C4-2B (cell line): ENCODE measurements around the gene RCN1.

Experiments
- H3K27ac ChIP-seq: fragments of 450-650 bp; 2 replicates; pipeline ENCODE4 v1.5.1; 2017
- ZFX ChIP-seq: fragments of 450-650 bp; IDR thresholded peaks from 2 replicates; pipeline ENCODE4 v1.6.1; 2017
- TF ChIP-seq, protein P1 (sequence below): fragments of 450-650 bp; conservative IDR thresholded peaks from 2 replicates; pipeline ENCODE4 v1.5.1; 2017; ENCODE audit warnings: mild to moderate bottlenecking

The RCN1 gene

DNA sequence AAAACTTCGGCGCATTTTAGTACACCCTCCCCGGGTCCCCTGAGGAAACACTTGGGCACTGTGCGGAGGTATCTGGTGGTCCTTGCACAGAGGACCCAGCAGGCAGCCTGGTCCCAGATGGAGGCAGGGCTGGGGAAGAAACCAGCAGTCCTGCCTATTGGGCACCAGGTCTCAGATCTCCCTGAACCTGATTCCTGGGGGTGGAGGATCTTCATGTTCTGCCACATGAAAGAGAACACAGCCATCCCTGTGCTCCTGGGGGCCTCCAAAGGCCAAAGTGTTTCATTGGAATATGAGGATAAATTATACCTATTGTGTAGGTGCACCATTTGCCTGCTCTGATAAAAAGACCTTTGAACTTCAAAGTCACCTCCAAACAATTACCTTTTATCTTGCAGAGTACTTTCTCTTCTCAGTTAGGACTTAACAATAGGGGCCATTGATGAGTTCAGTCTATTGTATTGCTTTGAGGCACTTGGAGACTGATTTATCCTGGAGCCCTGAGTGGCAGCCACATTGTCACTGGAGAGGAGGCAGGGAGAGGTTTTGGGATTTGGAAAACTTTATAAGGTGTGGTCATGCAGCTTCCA is 1.8 kb downstream of the RCN1 start:
- no peak for TF ChIP-seq ZFX
- TF ChIP-seq, protein P1, sequence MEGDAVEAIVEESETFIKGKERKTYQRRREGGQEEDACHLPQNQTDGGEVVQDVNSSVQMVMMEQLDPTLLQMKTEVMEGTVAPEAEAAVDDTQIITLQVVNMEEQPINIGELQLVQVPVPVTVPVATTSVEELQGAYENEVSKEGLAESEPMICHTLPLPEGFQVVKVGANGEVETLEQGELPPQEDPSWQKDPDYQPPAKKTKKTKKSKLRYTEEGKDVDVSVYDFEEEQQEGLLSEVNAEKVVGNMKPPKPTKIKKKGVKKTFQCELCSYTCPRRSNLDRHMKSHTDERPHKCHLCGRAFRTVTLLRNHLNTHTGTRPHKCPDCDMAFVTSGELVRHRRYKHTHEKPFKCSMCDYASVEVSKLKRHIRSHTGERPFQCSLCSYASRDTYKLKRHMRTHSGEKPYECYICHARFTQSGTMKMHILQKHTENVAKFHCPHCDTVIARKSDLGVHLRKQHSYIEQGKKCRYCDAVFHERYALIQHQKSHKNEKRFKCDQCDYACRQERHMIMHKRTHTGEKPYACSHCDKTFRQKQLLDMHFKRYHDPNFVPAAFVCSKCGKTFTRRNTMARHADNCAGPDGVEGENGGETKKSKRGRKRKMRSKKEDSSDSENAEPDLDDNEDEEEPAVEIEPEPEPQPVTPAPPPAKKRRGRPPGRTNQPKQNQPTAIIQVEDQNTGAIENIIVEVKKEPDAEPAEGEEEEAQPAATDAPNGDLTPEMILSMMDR: no peak
- no peak overlapping the region for H3K27ac ChIP-seq

DNA sequence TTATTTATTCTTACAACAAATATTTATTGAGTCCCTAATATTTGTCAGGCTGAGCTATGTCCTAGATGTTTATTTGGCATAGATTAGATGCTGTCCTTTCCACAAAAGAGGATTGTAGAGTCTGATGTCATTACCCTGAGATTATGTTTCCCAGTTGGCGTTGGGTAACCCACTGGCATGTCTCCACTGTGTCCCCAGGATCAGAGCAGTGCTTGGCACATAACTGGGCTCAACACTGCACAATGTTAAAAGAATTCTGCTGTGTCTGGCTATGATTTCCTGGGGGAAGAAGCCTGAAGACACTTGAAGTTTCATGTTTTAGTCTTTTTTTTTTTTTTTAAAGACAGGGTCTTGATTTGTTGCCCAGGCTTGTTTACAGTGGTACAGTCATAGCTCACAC is 4.0 kb downstream of the RCN1 start:
- H3K27ac ChIP-seq: no peak overlapping the region
- TF ChIP-seq, protein P1: no peak
- TF ChIP-seq ZFX: no peak

DNA sequence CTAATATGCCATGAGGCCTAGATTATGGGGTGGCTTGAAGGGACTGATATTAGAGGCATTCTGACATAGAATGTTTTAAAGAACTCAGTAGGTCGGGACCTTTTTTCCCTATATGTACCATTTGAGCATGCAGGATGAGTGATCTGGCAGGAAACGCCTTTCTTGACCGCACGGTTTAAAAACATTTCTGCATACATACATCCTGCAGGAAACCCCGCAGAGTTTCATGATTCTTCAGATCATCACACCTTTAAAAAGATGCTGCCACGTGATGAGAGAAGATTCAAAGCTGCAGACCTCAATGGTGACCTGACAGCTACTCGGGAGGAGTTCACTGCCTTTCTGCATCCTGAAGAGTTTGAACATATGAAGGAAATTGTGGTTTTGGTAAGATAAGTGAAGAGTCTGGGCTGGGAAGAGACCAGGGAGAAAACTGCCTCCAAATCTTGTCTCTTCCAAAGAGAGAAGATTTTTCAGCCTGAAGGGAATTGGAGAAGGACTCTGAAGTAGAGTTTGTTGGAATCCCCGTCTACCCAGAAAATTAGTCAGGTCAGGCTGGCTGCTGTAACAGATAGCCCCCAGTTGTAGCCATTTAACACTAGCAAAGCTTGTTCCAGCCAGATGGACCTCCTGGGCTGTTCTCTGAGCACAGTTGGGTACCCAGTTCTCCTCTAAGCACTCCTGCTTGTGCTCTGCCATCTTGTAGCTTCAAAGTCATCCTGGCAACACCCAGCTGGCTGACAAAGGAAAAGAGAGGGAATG is 7.4 kb downstream of the RCN1 start:
- TF ChIP-seq ZFX: no peak
- TF ChIP-seq, protein P1: no peak
- no peak overlapping the region for H3K27ac ChIP-seq

DNA sequence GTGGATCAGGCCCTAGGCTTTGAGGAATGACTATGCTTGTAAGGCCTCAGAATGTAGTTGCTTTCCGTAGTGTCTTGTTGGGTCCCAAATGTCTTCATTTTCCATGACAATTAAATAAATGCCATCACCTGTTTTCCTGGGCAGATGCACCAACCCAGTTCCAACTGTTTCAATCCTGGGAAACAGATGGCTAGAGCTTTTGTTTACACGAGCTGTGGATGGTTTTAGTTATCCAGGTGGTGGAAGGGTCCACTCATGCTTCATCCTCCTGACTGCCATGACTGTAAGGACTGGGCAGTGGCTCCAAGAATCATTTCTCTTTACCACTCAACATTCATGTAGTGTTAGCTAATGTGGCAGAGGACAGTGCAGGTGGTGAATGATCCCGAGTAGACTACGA is 8.6 kb downstream of the RCN1 start:
- H3K27ac ChIP-seq: no peak overlapping the region
- no peak for TF ChIP-seq ZFX
- TF ChIP-seq, protein P1: no peak

DNA sequence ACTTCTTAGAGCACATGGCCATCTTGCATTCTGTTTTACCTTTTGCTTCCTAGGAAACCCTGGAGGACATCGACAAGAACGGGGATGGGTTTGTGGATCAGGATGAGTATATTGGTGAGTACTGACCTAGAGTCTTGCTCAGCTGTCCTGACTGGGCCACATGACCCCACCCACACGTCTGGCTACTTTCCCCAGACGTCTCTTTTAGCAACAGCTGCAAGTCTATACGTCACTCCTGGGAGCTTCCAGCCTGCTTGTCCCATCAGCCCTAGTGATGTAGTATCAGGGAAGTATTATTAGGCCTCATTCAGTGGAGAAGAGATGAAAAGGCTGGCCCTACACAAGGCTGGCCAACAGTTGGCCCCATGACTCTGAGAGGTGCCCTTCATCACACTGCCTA is 9.6 kb downstream of the RCN1 start:
- TF ChIP-seq ZFX: no peak
- TF ChIP-seq, protein P1: no peak

DNA sequence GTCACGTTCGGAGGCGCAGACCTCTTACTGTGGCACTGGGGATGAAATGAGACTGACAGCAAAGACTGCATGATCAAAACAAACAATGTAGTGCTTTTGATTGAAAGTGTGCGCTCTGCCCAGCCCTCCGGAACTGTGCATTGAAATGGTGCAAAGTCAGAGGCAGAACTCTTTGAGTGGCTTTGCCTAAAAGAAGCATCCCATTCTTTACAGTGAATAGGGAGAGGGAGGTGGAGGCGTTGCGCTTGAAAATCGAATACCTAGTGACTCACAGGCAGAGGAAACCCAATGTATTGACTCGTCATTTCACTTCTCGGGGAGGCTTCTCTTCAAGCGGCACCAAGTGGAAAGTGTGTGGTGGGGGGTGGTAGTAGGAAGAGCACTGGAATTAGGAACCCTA is 10.9 kb downstream of the RCN1 start:
- H3K27ac ChIP-seq: no peak overlapping the region
- no peak for TF ChIP-seq ZFX
- TF ChIP-seq, protein P1: no peak

More for the DNA sequence above, 9.6 kb downstream of the RCN1 start:
- H3K27ac ChIP-seq: no peak overlapping the region

DNA sequence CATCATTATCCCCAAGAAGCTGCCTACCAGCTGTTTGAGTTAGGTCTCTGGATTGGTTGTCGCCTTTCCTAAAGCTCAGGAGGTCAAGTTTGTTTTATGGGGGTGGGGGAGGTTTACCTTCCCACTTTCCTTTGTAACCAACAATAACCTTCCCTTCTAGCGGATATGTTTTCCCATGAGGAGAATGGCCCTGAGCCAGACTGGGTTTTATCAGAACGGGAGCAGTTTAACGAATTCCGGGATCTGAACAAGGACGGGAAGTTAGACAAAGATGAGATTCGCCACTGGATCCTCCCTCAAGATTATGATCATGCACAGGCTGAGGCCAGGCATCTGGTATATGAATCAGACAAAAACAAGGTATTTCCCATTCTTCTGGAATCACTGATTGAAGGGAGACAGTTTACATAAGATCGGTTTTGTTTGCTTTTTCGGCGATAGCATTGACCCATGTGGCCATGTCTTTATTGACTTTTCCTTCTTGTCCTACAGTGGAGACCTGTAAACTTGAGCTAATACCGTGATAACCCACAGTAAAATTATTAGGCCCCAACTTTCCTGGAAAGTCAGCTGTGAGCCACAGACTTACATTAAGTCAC is 12.3 kb downstream of the RCN1 start:
- peak overlapping the region; percentile 33; the same call in 1 of the 2 replicates for H3K27ac ChIP-seq
